ENCODE measurements around the gene TDRD1.

Gene TDRD1

GRCh38 chr10:114184276-114184675 is 5.1 kb downstream of the TDRD1 start:
- Mint-ChIP-seq H3K4me3 (no peak overlapping the region), H3K36me3 (ENCODE audit: low read depth) (no peaks in the 10 kb centered on the region), H3K27ac (no peak overlapping the region), H3K9me3 (no peaks in the 10 kb centered on the region), H3K4me1 (ENCODE audit: low read depth) (no peaks in the 10 kb centered on the region), H3K27me3 (ENCODE audit: low read depth) (peaks cover 13% of the 10 kb centered on the region)

- Mint-ChIP-seq H3K4me3 (no peak overlapping the region), H3K27me3 (ENCODE audit: low read depth) (peaks cover 38% of the 10 kb centered on the region), H3K36me3 (ENCODE audit: low read depth) (no peaks in the 10 kb centered on the region), H3K27ac (no peak overlapping the region), H3K9me3 (no peaks in the 10 kb centered on the region), H3K4me1 (ENCODE audit: low read depth) (no peaks in the 10 kb centered on the region)
These were observed 8.8 kb downstream of the TDRD1 start for GRCh38 chr10:114188001-114188400.

GRCh38 chr10:114188900-114189299 is 9.7 kb downstream of the TDRD1 start:
- Mint-ChIP-seq H3K27ac (no peak overlapping the region), H3K9me3 (no peaks in the 10 kb centered on the region), H3K27me3 (ENCODE audit: low read depth) (peaks cover 47% of the 10 kb centered on the region), H3K4me3 (no peak overlapping the region), H3K4me1 (ENCODE audit: low read depth) (no peaks in the 10 kb centered on the region), H3K36me3 (ENCODE audit: low read depth) (no peaks in the 10 kb centered on the region)

- no peaks in the 10 kb centered on the region for H3K9me3 Mint-ChIP-seq
- H3K36me3 Mint-ChIP-seq (ENCODE audit: low read depth): no peaks in the 10 kb centered on the region
- H3K4me1 Mint-ChIP-seq (ENCODE audit: low read depth): no peaks in the 10 kb centered on the region
- H3K27me3 Mint-ChIP-seq (ENCODE audit: low read depth): peaks cover 55% of the 10 kb centered on the region
- H3K27ac Mint-ChIP-seq: no peak overlapping the region
- no peak overlapping the region for H3K4me3 Mint-ChIP-seq
These were observed 10.5 kb downstream of the TDRD1 start for GRCh38 chr10:114189700-114190099.

- Mint-ChIP-seq H3K27me3 (ENCODE audit: low read depth) (peaks cover 77% of the 10 kb centered on the region), H3K4me1 (ENCODE audit: low read depth) (peaks cover 10% of the 10 kb centered on the region), H3K36me3 (ENCODE audit: low read depth) (no peaks in the 10 kb centered on the region), H3K9me3 (no peaks in the 10 kb centered on the region), H3K4me3 (no peak overlapping the region), H3K27ac (no peak overlapping the region)
These were observed 15.9 kb downstream of the TDRD1 start for GRCh38 chr10:114195079-114195478.

GRCh38 chr10:114199239-114199638 is 20.1 kb downstream of the TDRD1 start:
- Mint-ChIP-seq H3K27ac (no peak overlapping the region), H3K4me1 (ENCODE audit: low read depth) (peaks cover 10% of the 10 kb centered on the region), H3K36me3 (ENCODE audit: low read depth) (no peaks in the 10 kb centered on the region), H3K9me3 (no peaks in the 10 kb centered on the region), H3K27me3 (ENCODE audit: low read depth) (peaks cover 68% of the 10 kb centered on the region), H3K4me3 (no peak overlapping the region)

GRCh38 chr10:114202812-114203211 is 23.7 kb downstream of the TDRD1 start:
- Mint-ChIP-seq H3K4me1 (ENCODE audit: low read depth) (no peaks in the 10 kb centered on the region), H3K27ac (no peak overlapping the region), H3K4me3 (no peak overlapping the region), H3K36me3 (ENCODE audit: low read depth) (no peaks in the 10 kb centered on the region), H3K9me3 (no peaks in the 10 kb centered on the region), H3K27me3 (ENCODE audit: low read depth) (peaks cover 41% of the 10 kb centered on the region)

GRCh38 chr10:114206902-114207301 is 27.7 kb downstream of the TDRD1 start:
- no peaks in the 10 kb centered on the region for H3K4me1 Mint-ChIP-seq (ENCODE audit: low read depth)
- no peaks in the 10 kb centered on the region for H3K36me3 Mint-ChIP-seq (ENCODE audit: low read depth)
- peaks cover 31% of the 10 kb centered on the region for H3K27me3 Mint-ChIP-seq (ENCODE audit: low read depth)
- H3K4me3 Mint-ChIP-seq: no peak overlapping the region
- H3K9me3 Mint-ChIP-seq: no peaks in the 10 kb centered on the region
- H3K27ac Mint-ChIP-seq: no peak overlapping the region

- peaks cover 27% of the 10 kb centered on the region for H3K27me3 Mint-ChIP-seq (ENCODE audit: low read depth)
- H3K9me3 Mint-ChIP-seq: no peaks in the 10 kb centered on the region
- no peaks in the 10 kb centered on the region for H3K36me3 Mint-ChIP-seq (ENCODE audit: low read depth)
- H3K27ac Mint-ChIP-seq: no peak overlapping the region
- no peak overlapping the region for H3K4me3 Mint-ChIP-seq
- H3K4me1 Mint-ChIP-seq (ENCODE audit: low read depth): no peaks in the 10 kb centered on the region
These were observed 28.2 kb downstream of the TDRD1 start for GRCh38 chr10:114207349-114207748.

- Mint-ChIP-seq H3K27ac (no peak overlapping the region), H3K9me3 (no peaks in the 10 kb centered on the region), H3K27me3 (ENCODE audit: low read depth) (peaks cover 20% of the 10 kb centered on the region), H3K36me3 (ENCODE audit: low read depth) (no peaks in the 10 kb centered on the region), H3K4me3 (no peak overlapping the region), H3K4me1 (ENCODE audit: low read depth) (no peaks in the 10 kb centered on the region)
These were observed 29.2 kb downstream of the TDRD1 start for GRCh38 chr10:114208351-114208750.

GRCh38 chr10:114212153-114212552 is 33.0 kb downstream of the TDRD1 start:
- H3K27me3 Mint-ChIP-seq (ENCODE audit: low read depth): peaks cover 19% of the 10 kb centered on the region
- H3K4me1 Mint-ChIP-seq (ENCODE audit: low read depth): no peaks in the 10 kb centered on the region
- no peaks in the 10 kb centered on the region for H3K9me3 Mint-ChIP-seq
- no peaks in the 10 kb centered on the region for H3K36me3 Mint-ChIP-seq (ENCODE audit: low read depth)
- H3K27ac Mint-ChIP-seq: no peak overlapping the region
- H3K4me3 Mint-ChIP-seq: no peak overlapping the region

- Mint-ChIP-seq H3K36me3 (ENCODE audit: low read depth) (no peaks in the 10 kb centered on the region), H3K27me3 (ENCODE audit: low read depth) (peaks cover 19% of the 10 kb centered on the region)
These were observed 35.9 kb downstream of the TDRD1 start for GRCh38 chr10:114215033-114215432.

GRCh38 chr10:114220281-114220680 is 41.1 kb downstream of the TDRD1 start:
- no peak overlapping the region for H3K27ac Mint-ChIP-seq
- no peak overlapping the region for H3K4me3 Mint-ChIP-seq
- H3K27me3 Mint-ChIP-seq (ENCODE audit: low read depth): peaks cover 35% of the 10 kb centered on the region
- H3K9me3 Mint-ChIP-seq: no peaks in the 10 kb centered on the region
- H3K36me3 Mint-ChIP-seq (ENCODE audit: low read depth): no peaks in the 10 kb centered on the region
- H3K4me1 Mint-ChIP-seq (ENCODE audit: low read depth): no peaks in the 10 kb centered on the region

More at GRCh38 chr10:114215033-114215432, 35.9 kb downstream of the TDRD1 start:
- no peak overlapping the region for H3K4me3 Mint-ChIP-seq
- no peak overlapping the region for H3K27ac Mint-ChIP-seq
- H3K4me1 Mint-ChIP-seq (ENCODE audit: low read depth): no peaks in the 10 kb centered on the region
- H3K9me3 Mint-ChIP-seq: no peaks in the 10 kb centered on the region

- Mint-ChIP-seq H3K4me1 (ENCODE audit: low read depth) (no peaks in the 10 kb centered on the region), H3K36me3 (ENCODE audit: low read depth) (no peaks in the 10 kb centered on the region), H3K9me3 (no peaks in the 10 kb centered on the region), H3K27ac (no peak overlapping the region), H3K4me3 (no peak overlapping the region), H3K27me3 (ENCODE audit: low read depth) (peaks cover 35% of the 10 kb centered on the region)
These were observed 42.1 kb downstream of the TDRD1 start for GRCh38 chr10:114221235-114221634.

- Mint-ChIP-seq H3K4me3 (no peak overlapping the region), H3K36me3 (ENCODE audit: low read depth) (no peaks in the 10 kb centered on the region), H3K9me3 (no peaks in the 10 kb centered on the region), H3K27me3 (ENCODE audit: low read depth) (peaks cover 29% of the 10 kb centered on the region), H3K4me1 (ENCODE audit: low read depth) (no peaks in the 10 kb centered on the region), H3K27ac (no peak overlapping the region)
These were observed 43.9 kb downstream of the TDRD1 start for GRCh38 chr10:114223066-114223465.

- H3K27me3 Mint-ChIP-seq (ENCODE audit: low read depth): peaks cover 25% of the 10 kb centered on the region
- no peaks in the 10 kb centered on the region for H3K4me1 Mint-ChIP-seq (ENCODE audit: low read depth)
These were observed 49.0 kb downstream of the TDRD1 start for GRCh38 chr10:114228156-114228555.

More at GRCh38 chr10:114228156-114228555, 49.0 kb downstream of the TDRD1 start:
- Mint-ChIP-seq H3K36me3 (ENCODE audit: low read depth) (no peaks in the 10 kb centered on the region), H3K9me3 (no peaks in the 10 kb centered on the region), H3K4me3 (no peak overlapping the region), H3K27ac (no peak overlapping the region)

All from T-helper 1 cell treated with Interleukin-12 subunit alpha and Interleukin-12 subunit beta and Interleukin-4 antibody, amounts not matched to agents 30 μg/mL and 1 μg/mL, for 36 hours (primary cell).